ENCODE results near the gene VWA8. TPM values are rescaled to one million over a fixed set of nuclear protein-coding genes. Genes with fewer than 3 reads are reported as not detected.

The VWA8 gene
- total and polyA plus RNA-seq, 2 of the 8 experiments (the other 6 are each of a cell fraction or from before 2014, with no cell fraction given), result 5.9 to 19.6 TPM

GRCh38 chr13:41916173-41916954 is 44.5 kb downstream of the VWA8 start (continued):
- TF ChIP-seq CREB1 (IDR thresholded peaks at IDR 0.05), result no peak
